Measurements from ENCODE around the gene RANGAP1. TPM values are rescaled to one million over a fixed set of nuclear protein-coding genes. Genes with fewer than 3 reads are reported as not detected.

RANGAP1 gene
- total and polyA plus RNA-seq, 2 of the 8 experiments (the other 6 are each of a cell fraction or from before 2014, with no cell fraction given): 121 to 171 TPM

DNA sequence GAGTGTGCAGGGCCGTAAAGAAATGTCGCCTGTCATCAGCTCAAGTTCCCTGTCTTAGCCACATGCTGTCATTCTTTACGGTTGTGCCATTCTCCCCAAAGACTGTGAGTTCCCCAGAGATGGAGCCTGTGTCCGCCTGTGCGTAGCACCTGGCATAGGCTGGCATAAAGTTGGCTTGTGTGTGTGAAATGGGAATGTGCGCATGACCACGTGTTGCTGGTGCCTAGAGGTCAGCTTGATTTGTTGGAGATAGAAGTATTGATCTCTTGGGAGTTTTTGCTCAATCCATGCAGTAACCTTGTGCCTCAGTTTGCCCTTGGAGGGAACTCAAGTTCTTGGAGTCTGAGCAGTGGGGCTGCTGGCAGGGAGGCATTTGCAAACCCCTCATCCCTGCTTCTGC is 54.6 kb downstream of the RANGAP1 start:
- H2AFZ ChIP-seq (ENCODE audit: low read length): no peak overlapping the region
- H3K9me3 ChIP-seq (ENCODE audit: insufficient read depth in 2 of 2, low read depth in 1 of 2, low read length in 1 of 2): no peaks in the 10 kb centered on the region
- no peak overlapping the region for H4K5ac ChIP-seq (ENCODE audit: insufficient read length, low read depth, low read length)
- no peaks in the 10 kb centered on the region for H3K79me1 ChIP-seq (ENCODE audit: low read depth, low read length)
- H2BK12ac ChIP-seq (ENCODE audit: low read depth, low read length): no peak overlapping the region
- H4K20me1 ChIP-seq (replicated peaks in 1 of 2; ENCODE audit: control insufficient read depth in 1 of 2, insufficient read depth in 2 of 2, low read length in 2 of 2): peaks cover 0 to 3% of the 10 kb centered on the region in 2 experiments
- no peak overlapping the region for H3K4me3 ChIP-seq (ENCODE audit: extremely low read depth in 1 of 4, insufficient read depth in 2 of 4, low read depth in 3 of 4, low read length in 4 of 4)
- H3K27me3 ChIP-seq (replicated peaks in 1 of 4; ENCODE audit: control insufficient read depth in 3 of 4, extremely low read depth in 1 of 4, insufficient read depth in 3 of 4, low read length in 3 of 4): peaks cover 0 to 2% (median 0%) of the 10 kb centered on the region in 4 experiments; a peak in 2 of 7 replicates
- no peak overlapping the region for H3K27ac ChIP-seq (ENCODE audit: low read depth, low read length)
- H3K36me3 ChIP-seq (ENCODE audit: control insufficient read depth in 2 of 4, insufficient read depth in 4 of 4, low read length in 3 of 4): peaks cover 0 to 10% (median 5%) of the 10 kb centered on the region in 4 experiments; a peak in 4 of 8 replicates
- FAIRE-seq (no peak), DNase-seq (ENCODE audit: low read depth in 1 of 2, low spot score in 2 of 2) (no peak)
- H2BK20ac ChIP-seq (ENCODE audit: low read length): no peak overlapping the region
- H3K4me2 ChIP-seq (ENCODE audit: insufficient read depth in 1 of 2, low read depth in 2 of 2, low read length in 2 of 2): no peak overlapping the region
- no peak overlapping the region for H3K18ac ChIP-seq (ENCODE audit: extremely low read depth, low read length)
- no peak overlapping the region for H2BK15ac ChIP-seq (ENCODE audit: low read length)
- no peak overlapping the region for H3K9ac ChIP-seq (replicated peaks in 1 of 4; ENCODE audit: extremely low read depth in 1 of 4, low read depth in 3 of 4, low read length in 3 of 4)
- no peak overlapping the region for H3K14ac ChIP-seq (ENCODE audit: insufficient read length)
- POLR2A ChIA-PET (ENCODE audit: partially characterized antibody): interaction anchor here (1.2 to 5.6 kb wide), 7 partner anchors 7 to 55 kb away, joined by 3 to 25 read pairs (median 6); partner anchors contain the start of gene RANGAP1
- no peak overlapping the region for H2BK5ac ChIP-seq (ENCODE audit: low read depth, low read length)
- H3K4me1 ChIP-seq (replicated peaks in 1 of 4; ENCODE audit: control insufficient read depth in 3 of 4, insufficient read depth in 4 of 4, low read length in 3 of 4): peaks cover 0 to 4% (median 2%) of the 10 kb centered on the region in 4 experiments; a peak in 2 of 7 replicates
- no peak overlapping the region for H3K4ac ChIP-seq (replicated peaks; ENCODE audit: insufficient read length, low read depth, low read length)
- CTCF ChIA-PET (ENCODE audit: partially characterized antibody): interaction anchor here (1.3 to 1.7 kb wide), 2 partner anchors 309 to 346 kb away, joined by 3 read pairs; no protein-coding TSS in a partner anchor
- no peak overlapping the region for H2AK5ac ChIP-seq (ENCODE audit: low read depth, low read length)
- H4K8ac ChIP-seq (ENCODE audit: extremely low read depth, insufficient read depth, low read length): no peak overlapping the region
- no peak overlapping the region for H2BK120ac ChIP-seq (replicated peaks; ENCODE audit: low read depth, low read length)
- no peak overlapping the region for H4K91ac ChIP-seq (replicated peaks; ENCODE audit: insufficient read length, low read length)
- H3K23ac ChIP-seq (ENCODE audit: insufficient read length): no peak overlapping the region
- no peaks in the 10 kb centered on the region for H3K79me2 ChIP-seq (ENCODE audit: control insufficient read depth in 1 of 2, insufficient read depth in 2 of 2, low read length in 2 of 2)
- no peak overlapping the region for H3K56ac ChIP-seq (replicated peaks; ENCODE audit: insufficient read length, low read depth, low read length)
- 90% methylated on average over 7 of the region's 7 CpGs; no CpG with 5 or more reads in 1 of the 2 experiments for WGBS, 2 experiments (ENCODE audit: extremely low coverage in 1 of 2, insufficient coverage in 1 of 2, insufficient read length in 1 of 2, insufficient replicate concordance in 2 of 2, low coverage in 1 of 2, low lambda C conversion rate in 2 of 2, missing lambda C conversion rate in 1 of 2)
- H3K23me2 ChIP-seq (ENCODE audit: low read depth, low read length): no peaks in the 10 kb centered on the region
- TF ChIP-seq BRCA1 (IDR thresholded peaks at IDR 0.05; ENCODE audit: low read depth, low read length) (no peak), POLR2A (IDR thresholded peaks at IDR 0.05; ENCODE audit: control extremely low read depth in 1 of 2, low read depth in 2 of 2, low read length in 2 of 2) (no peak), HDAC6 (IDR thresholded peaks at IDR 0.05; ENCODE audit: low read depth, low read length) (no peak), POLR2AphosphoS5 (IDR thresholded peaks at IDR 0.05; ENCODE audit: low read depth, low read length) (no peak), SIX5 (IDR thresholded peaks at IDR 0.05; ENCODE audit: low read depth, low read length) (no peak), KDM5A (IDR thresholded peaks at IDR 0.05; ENCODE audit: low read length) (no peak), JUN (IDR thresholded peaks at IDR 0.05; ENCODE audit: low read depth, low read length) (no peak), TAF7 (optimal IDR thresholded peaks at IDR 0.05; ENCODE audit: borderline replicate concordance, low read depth, low read length) (no peak), NRF1 (IDR thresholded peaks at IDR 0.05; ENCODE audit: low read depth, low read length) (no peak), SP4 (IDR thresholded peaks at IDR 0.05; ENCODE audit: low read length) (no peak), KDM1A (IDR thresholded peaks at IDR 0.05; ENCODE audit: borderline replicate concordance, low read length) (no peak), ASH2L (IDR thresholded peaks at IDR 0.05; ENCODE audit: low read length) (no peak), RFX5 (IDR thresholded peaks at IDR 0.05; ENCODE audit: borderline replicate concordance, low read depth, low read length) (no peak)
- TF ChIP-seq, protein P1, sequence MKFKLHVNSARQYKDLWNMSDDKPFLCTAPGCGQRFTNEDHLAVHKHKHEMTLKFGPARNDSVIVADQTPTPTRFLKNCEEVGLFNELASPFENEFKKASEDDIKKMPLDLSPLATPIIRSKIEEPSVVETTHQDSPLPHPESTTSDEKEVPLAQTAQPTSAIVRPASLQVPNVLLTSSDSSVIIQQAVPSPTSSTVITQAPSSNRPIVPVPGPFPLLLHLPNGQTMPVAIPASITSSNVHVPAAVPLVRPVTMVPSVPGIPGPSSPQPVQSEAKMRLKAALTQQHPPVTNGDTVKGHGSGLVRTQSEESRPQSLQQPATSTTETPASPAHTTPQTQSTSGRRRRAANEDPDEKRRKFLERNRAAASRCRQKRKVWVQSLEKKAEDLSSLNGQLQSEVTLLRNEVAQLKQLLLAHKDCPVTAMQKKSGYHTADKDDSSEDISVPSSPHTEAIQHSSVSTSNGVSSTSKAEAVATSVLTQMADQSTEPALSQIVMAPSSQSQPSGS (IDR thresholded peaks at IDR 0.05; ENCODE audit: low read length): no peak
